Stimulated activated naive B cell treated with anti-CD40 and anti-IgM and Interleukin-4, amounts not matched to agents 10 μg/mL and 1 μg/mL and 100 μg/mL, for 72 hours (primary cell): ENCODE results near the gene MAP3K2.

Source experiments
- ATAC-seq, 2 donors: fragments of 150-1000 bp; cut with Tn5 transposase; replicated peaks; 2 replicates each; pipeline ENCODE4 v1.10.0; 2021; ENCODE audit warnings: moderate library complexity in 1 of 2
- DNase-seq: peaks from one replicate; pipeline ENCODE4 v3.0.0; 2021
- H3K27ac Mint-ChIP-seq: one replicate; pipeline ENCODE4 v1.8.0; 2022; ENCODE audit warnings: mild to moderate bottlenecking, mixed read lengths
- H3K27me3 Mint-ChIP-seq, 2 donors: one replicate each; pipeline ENCODE4 v1.8.0; 2022; ENCODE audit warnings: mixed read lengths in 2 of 2
- H3K36me3 Mint-ChIP-seq, 2 donors: one replicate each; pipeline ENCODE4 v1.8.0; 2022; ENCODE audit warnings: mixed read lengths in 2 of 2, mild to moderate bottlenecking in 1 of 2
- H3K4me1 Mint-ChIP-seq, 2 donors: one replicate each; pipeline ENCODE4 v1.8.0; 2022; ENCODE audit warnings: mixed read lengths in 2 of 2, mild to moderate bottlenecking in 1 of 2
- H3K4me3 Mint-ChIP-seq, 2 donors: one replicate each; pipeline ENCODE4 v1.8.0; 2022; ENCODE audit warnings: mild to moderate bottlenecking in 2 of 2, mixed read lengths in 2 of 2, moderate library complexity in 1 of 2
- H3K9me3 Mint-ChIP-seq, 2 donors: one replicate each; pipeline ENCODE4 v1.8.0; 2022; ENCODE audit warnings: mixed read lengths in 2 of 2, mild to moderate bottlenecking in 1 of 2

The MAP3K2 gene

GRCh38 chr2:127275789-127276188 is 112.0 kb downstream of the MAP3K2 start:
- Mint-ChIP-seq H3K36me3 (peaks cover 71 to 78% of the 10 kb centered on the region in 2 donors), H3K27ac (no peak overlapping the region)
- DNase-seq, result no peak

GRCh38 chr2:127275356-127275755 is 112.4 kb downstream of the MAP3K2 start:
- H3K27ac Mint-ChIP-seq, result no peak overlapping the region
- peaks cover 0 to 3% of the 10 kb centered on the region in 2 donors for H3K9me3 Mint-ChIP-seq
- peaks cover 72 to 78% of the 10 kb centered on the region in 2 donors for H3K36me3 Mint-ChIP-seq
- H3K27me3 Mint-ChIP-seq, result no peaks in the 10 kb centered on the region
- H3K4me1 Mint-ChIP-seq, result peaks cover 29 to 42% of the 10 kb centered on the region in 2 donors
- ATAC-seq, result no peak
- H3K4me3 Mint-ChIP-seq, result no peak overlapping the region
- DNase-seq, result no peak

More at GRCh38 chr2:127275789-127276188, 112.0 kb downstream of the MAP3K2 start:
- ATAC-seq, result no peak
- H3K27me3 Mint-ChIP-seq, result no peaks in the 10 kb centered on the region
- H3K4me3 Mint-ChIP-seq, result no peak overlapping the region
- peaks cover 0 to 3% of the 10 kb centered on the region in 2 donors for H3K9me3 Mint-ChIP-seq
- peaks cover 29 to 42% of the 10 kb centered on the region in 2 donors for H3K4me1 Mint-ChIP-seq

- H3K4me3 Mint-ChIP-seq, result no peak overlapping the region
- ATAC-seq, result no peak
- peaks cover 0 to 3% of the 10 kb centered on the region in 2 donors for H3K9me3 Mint-ChIP-seq
- no peak overlapping the region for H3K27ac Mint-ChIP-seq
- no peaks in the 10 kb centered on the region for H3K27me3 Mint-ChIP-seq
- DNase-seq, result no peak
- peaks cover 60 to 73% of the 10 kb centered on the region in 2 donors for H3K36me3 Mint-ChIP-seq
- H3K4me1 Mint-ChIP-seq, result peaks cover 4 to 7% of the 10 kb centered on the region in 2 donors
Observed at GRCh38 chr2:127270663-127271062, 117.1 kb downstream of the MAP3K2 start.

GRCh38 chr2:127261804-127262406 is 125.9 kb downstream of the MAP3K2 start:
- no peak overlapping the region for H3K27ac Mint-ChIP-seq
- H3K4me1 Mint-ChIP-seq, result no peaks in the 10 kb centered on the region
- no peaks in the 10 kb centered on the region for H3K27me3 Mint-ChIP-seq
- no peaks in the 10 kb centered on the region for H3K9me3 Mint-ChIP-seq
- no peak for DNase-seq
- peaks cover 38 to 66% of the 10 kb centered on the region in 2 donors for H3K36me3 Mint-ChIP-seq
- no peak overlapping the region for H3K4me3 Mint-ChIP-seq
- no peak for ATAC-seq

- no peaks in the 10 kb centered on the region for H3K27me3 Mint-ChIP-seq
- no peaks in the 10 kb centered on the region for H3K9me3 Mint-ChIP-seq
- H3K36me3 Mint-ChIP-seq, result peaks cover 38 to 65% of the 10 kb centered on the region in 2 donors
- DNase-seq, result no peak
- no peaks in the 10 kb centered on the region for H3K4me1 Mint-ChIP-seq
- ATAC-seq, result no peak
- no peak overlapping the region for H3K27ac Mint-ChIP-seq
- no peak overlapping the region for H3K4me3 Mint-ChIP-seq
Observed at GRCh38 chr2:127259355-127259754, 128.4 kb downstream of the MAP3K2 start.

GRCh38 chr2:127256866-127257265 is 130.9 kb downstream of the MAP3K2 start:
- Mint-ChIP-seq H3K36me3 (peaks cover 37 to 62% of the 10 kb centered on the region in 2 donors), H3K4me3 (no peak overlapping the region), H3K27ac (peak overlapping the region; percentile 31), H3K27me3 (no peaks in the 10 kb centered on the region), H3K4me1 (no peaks in the 10 kb centered on the region), H3K9me3 (no peaks in the 10 kb centered on the region)
- no peak for DNase-seq
- no peak for ATAC-seq

- no peaks in the 10 kb centered on the region for H3K27me3 Mint-ChIP-seq
- H3K36me3 Mint-ChIP-seq, result peaks cover 39 to 66% of the 10 kb centered on the region in 2 donors
- no peak overlapping the region for H3K27ac Mint-ChIP-seq
- H3K9me3 Mint-ChIP-seq, result no peaks in the 10 kb centered on the region
- H3K4me1 Mint-ChIP-seq, result no peaks in the 10 kb centered on the region
- no peak overlapping the region for H3K4me3 Mint-ChIP-seq
- DNase-seq (no peak), ATAC-seq (no peak)
Observed at GRCh38 chr2:127256381-127256780, 131.4 kb downstream of the MAP3K2 start.

- Mint-ChIP-seq H3K27ac (no peak overlapping the region), H3K9me3 (no peaks in the 10 kb centered on the region), H3K27me3 (no peaks in the 10 kb centered on the region), H3K36me3 (peaks cover 35 to 64% of the 10 kb centered on the region in 2 donors), H3K4me3 (no peak overlapping the region), H3K4me1 (no peaks in the 10 kb centered on the region)
- ATAC-seq, result no peak
- no peak for DNase-seq
Observed at GRCh38 chr2:127255721-127256120, 132.1 kb downstream of the MAP3K2 start.

- DNase-seq (no peak), ATAC-seq (no peak)
- Mint-ChIP-seq H3K9me3 (no peaks in the 10 kb centered on the region), H3K27ac (no peak overlapping the region), H3K27me3 (no peaks in the 10 kb centered on the region), H3K36me3 (peaks cover 35 to 64% of the 10 kb centered on the region in 2 donors), H3K4me1 (no peaks in the 10 kb centered on the region), H3K4me3 (no peak overlapping the region)
Observed at GRCh38 chr2:127255146-127255545, 132.6 kb downstream of the MAP3K2 start.

GRCh38 chr2:127254386-127254981 is 133.3 kb downstream of the MAP3K2 start:
- no peaks in the 10 kb centered on the region for H3K9me3 Mint-ChIP-seq
- DNase-seq (no peak), ATAC-seq (no peak)
- no peak overlapping the region for H3K4me3 Mint-ChIP-seq
- H3K27ac Mint-ChIP-seq, result no peak overlapping the region
- peaks cover 32 to 58% of the 10 kb centered on the region in 2 donors for H3K36me3 Mint-ChIP-seq
- no peaks in the 10 kb centered on the region for H3K27me3 Mint-ChIP-seq
- no peaks in the 10 kb centered on the region for H3K4me1 Mint-ChIP-seq
